Fibroblast of mammary gland (primary cell): ENCODE results near the gene SAMD8.
"Not testable (repeated sequence)": the region's sequence is repeated elsewhere in the genome, so short reads cannot be mapped to it uniquely, and the experiment has no call there.

Experiments
- DNase-seq: peaks from one replicate; pipeline ENCODE4 v3.0.0-alpha.2; 2010; ENCODE audit warnings: low read depth
- H3K4me3 ChIP-seq: 2 replicates; pipeline ENCODE4 v1.5.1; 2011; ENCODE audit warnings: low read depth, mild to moderate bottlenecking, low read length, moderate library complexity; ENCODE audit not compliant: control insufficient read depth
- CTCF ChIP-seq: conservative IDR thresholded peaks from 2 replicates; pipeline ENCODE4 v1.5.1; 2011; ENCODE audit warnings: low read depth, low read length, inconsistent platforms; ENCODE audit not compliant: control insufficient read depth, insufficient read depth

SAMD8 gene

GRCh38 chr10:75189266-75190096 lies 78.0 kb downstream of the SAMD8 start:
- H3K4me3 ChIP-seq = no peak overlapping the region
- TF ChIP-seq CTCF = no peak
- no peak for DNase-seq

DNA sequence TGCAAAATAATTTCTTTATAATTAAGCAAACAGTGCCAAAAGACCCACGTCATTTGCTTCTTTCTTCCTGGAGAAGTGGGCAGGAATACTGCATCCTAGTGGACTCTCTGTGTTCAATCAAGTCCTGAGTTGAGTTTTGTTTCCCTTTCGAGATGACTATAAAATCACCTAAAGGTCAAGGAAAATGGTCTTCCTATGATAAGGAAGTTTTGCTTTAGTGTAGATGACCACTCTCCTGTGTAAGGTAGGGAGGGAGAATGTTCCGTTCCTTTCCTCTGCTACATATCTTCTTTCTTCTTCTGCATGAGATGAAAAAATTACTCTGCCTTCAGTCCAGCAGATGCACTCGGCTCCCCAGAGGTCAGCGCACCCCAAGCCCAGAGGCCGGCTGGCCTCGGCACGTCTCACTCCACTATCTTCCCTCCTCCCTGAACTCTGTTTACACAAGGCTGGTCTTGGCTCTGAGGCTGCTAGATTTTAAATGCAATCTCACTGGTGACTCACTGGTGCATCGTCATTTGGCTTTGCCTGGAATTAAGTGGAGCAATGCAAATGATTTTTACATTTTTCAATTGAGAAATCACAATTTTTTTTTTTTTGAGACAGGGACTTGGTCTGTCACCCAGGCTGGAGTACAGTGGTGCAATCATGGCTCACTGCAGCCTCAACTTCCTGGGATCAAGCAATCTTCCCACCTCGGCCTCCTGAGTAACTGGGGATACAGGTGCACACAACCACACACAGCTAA lies 80.5 kb downstream of the SAMD8 start:
- H3K4me3 ChIP-seq = no peak overlapping the region
- peak; percentile 28 for TF ChIP-seq CTCF
- peak; percentile 96 for DNase-seq

- not testable (repeated sequence) for DNase-seq
Observed at GRCh38 chr10:75194625-75195024, 83.2 kb downstream of the SAMD8 start.

GRCh38 chr10:75195035-75195763 lies 83.7 kb downstream of the SAMD8 start:
- peak; percentile 68 for DNase-seq
- no peak for TF ChIP-seq CTCF
- H3K4me3 ChIP-seq = no peak overlapping the region

More at GRCh38 chr10:75194625-75195024, 83.2 kb downstream of the SAMD8 start:
- H3K4me3 ChIP-seq = not testable (repeated sequence)

- DNase-seq = no peak
- H3K4me3 ChIP-seq = no peak overlapping the region
- no peak for TF ChIP-seq CTCF
Observed at GRCh38 chr10:75197066-75197465, 85.6 kb downstream of the SAMD8 start.

- H3K4me3 ChIP-seq = no peak overlapping the region
- TF ChIP-seq CTCF = no peak
- no peak for DNase-seq
Observed at GRCh38 chr10:75197906-75198305, 86.5 kb downstream of the SAMD8 start.

DNA sequence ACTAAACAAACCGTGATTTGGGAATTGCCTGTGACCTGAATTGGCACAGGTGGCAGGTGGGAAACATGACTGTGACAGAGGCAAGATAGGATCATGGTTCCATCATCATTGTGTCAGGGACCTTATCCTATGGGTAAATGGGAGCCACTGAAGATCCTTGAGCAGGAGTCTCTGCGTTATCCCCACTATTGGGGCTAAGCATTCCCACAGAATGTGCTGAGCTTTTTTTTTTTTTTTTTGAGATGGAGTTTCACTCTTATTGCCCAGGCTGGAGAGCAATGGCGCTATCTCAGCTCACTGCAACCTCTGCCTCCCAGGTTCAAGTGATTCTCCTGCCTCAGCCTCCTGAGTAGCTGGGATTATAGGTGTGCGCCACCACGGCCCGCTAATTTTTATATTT lies 88.5 kb downstream of the SAMD8 start:
- DNase-seq, H3K4me3 ChIP-seq: not testable (repeated sequence)
